ENCODE measurements around the gene TMEM259.

TMEM259 gene

GRCh38 chr19:1003283-1003682 lies 17.6 kb downstream of the TMEM259 start:
- TF ChIP-seq CEBPB (IDR thresholded peaks at IDR 0.05) = no peak
- no peak for TF ChIP-seq TCF12 (IDR thresholded peaks at IDR 0.05; ENCODE audit: low read depth)
- no peak for TF ChIP-seq USF1 (IDR thresholded peaks at IDR 0.05)
- TF ChIP-seq CREB1 (IDR thresholded peaks at IDR 0.05; ENCODE audit: low read depth) = no peak
- TF ChIP-seq EP300 (IDR thresholded peaks at IDR 0.05; ENCODE audit: borderline replicate concordance) = no peak
- TF ChIP-seq MAX (IDR thresholded peaks at IDR 0.05) = no peak
- TF ChIP-seq TEAD4 (IDR thresholded peaks at IDR 0.05) = no peak
- no peak for TF ChIP-seq EGR1 (IDR thresholded peaks at IDR 0.05)
- TF ChIP-seq REST (IDR thresholded peaks at IDR 0.05; ENCODE audit: low read depth) = no peak
- no peak for TF ChIP-seq TAF1 (IDR thresholded peaks at IDR 0.05; ENCODE audit: low read depth)
- no peak for TF ChIP-seq RAD21 (IDR thresholded peaks at IDR 0.05; ENCODE audit: low read depth)
- no peak for TF ChIP-seq NFIC (IDR thresholded peaks at IDR 0.05)
- TF ChIP-seq ZBTB7A (IDR thresholded peaks at IDR 0.05; ENCODE audit: low read depth) = no peak
- TF ChIP-seq YY1 (IDR thresholded peaks at IDR 0.05; ENCODE audit: low read depth) = no peak
- no peak for TF ChIP-seq FOXM1 (IDR thresholded peaks at IDR 0.05; ENCODE audit: borderline replicate concordance, low read depth)

GRCh38 chr19:1002600-1002999 lies 18.3 kb downstream of the TMEM259 start:
- TF ChIP-seq MAX (IDR thresholded peaks at IDR 0.05) (no peak), NFIC (IDR thresholded peaks at IDR 0.05) (no peak), YY1 (IDR thresholded peaks at IDR 0.05; ENCODE audit: low read depth) (no peak), CREB1 (IDR thresholded peaks at IDR 0.05; ENCODE audit: low read depth) (no peak), RAD21 (IDR thresholded peaks at IDR 0.05; ENCODE audit: low read depth) (no peak), USF1 (IDR thresholded peaks at IDR 0.05) (no peak), REST (IDR thresholded peaks at IDR 0.05; ENCODE audit: low read depth) (no peak), EGR1 (IDR thresholded peaks at IDR 0.05) (no peak), TEAD4 (IDR thresholded peaks at IDR 0.05) (no peak), TCF12 (IDR thresholded peaks at IDR 0.05; ENCODE audit: low read depth) (no peak), EP300 (IDR thresholded peaks at IDR 0.05; ENCODE audit: borderline replicate concordance) (no peak), TAF1 (IDR thresholded peaks at IDR 0.05; ENCODE audit: low read depth) (no peak), CEBPB (IDR thresholded peaks at IDR 0.05) (no peak), FOXM1 (IDR thresholded peaks at IDR 0.05; ENCODE audit: borderline replicate concordance, low read depth) (no peak), ZBTB7A (IDR thresholded peaks at IDR 0.05; ENCODE audit: low read depth) (no peak)

- TF ChIP-seq RAD21 (IDR thresholded peaks at IDR 0.05; ENCODE audit: low read depth) (peak; percentile 82), ZBTB7A (IDR thresholded peaks at IDR 0.05; ENCODE audit: low read depth) (peak; percentile 92), CREB1 (IDR thresholded peaks at IDR 0.05; ENCODE audit: low read depth) (no peak)
Measured at GRCh38 chr19:1001538-1002166, 19.3 kb downstream of the TMEM259 start.

- no peak for TF ChIP-seq USF1 (IDR thresholded peaks at IDR 0.05)
- no peak for TF ChIP-seq EGR1 (IDR thresholded peaks at IDR 0.05)
- TF ChIP-seq TEAD4 (IDR thresholded peaks at IDR 0.05) = no peak
- no peak for TF ChIP-seq CEBPB (IDR thresholded peaks at IDR 0.05)
- no peak for TF ChIP-seq CREB1 (IDR thresholded peaks at IDR 0.05; ENCODE audit: low read depth)
- no peak for TF ChIP-seq ZBTB7A (IDR thresholded peaks at IDR 0.05; ENCODE audit: low read depth)
- no peak for TF ChIP-seq FOXM1 (IDR thresholded peaks at IDR 0.05; ENCODE audit: borderline replicate concordance, low read depth)
- no peak for TF ChIP-seq RAD21 (IDR thresholded peaks at IDR 0.05; ENCODE audit: low read depth)
- TF ChIP-seq NFIC (IDR thresholded peaks at IDR 0.05) = no peak
- TF ChIP-seq REST (IDR thresholded peaks at IDR 0.05; ENCODE audit: low read depth) = no peak
- TF ChIP-seq YY1 (IDR thresholded peaks at IDR 0.05; ENCODE audit: low read depth) = no peak
- TF ChIP-seq TAF1 (IDR thresholded peaks at IDR 0.05; ENCODE audit: low read depth) = no peak
- no peak for TF ChIP-seq MAX (IDR thresholded peaks at IDR 0.05)
Measured at GRCh38 chr19:1000591-1001537, 20.1 kb downstream of the TMEM259 start.

All from Ishikawa (cell line).